B cell (primary cell): ENCODE measurements around the gene HCRTR2. TPM values are rescaled to one million over a fixed set of nuclear protein-coding genes. Genes with fewer than 3 reads are reported as not detected.

Experiments
- ATAC-seq: fragments of 200-7000 bp; cut with Tn5 transposase; one replicate; pipeline ENCODE4 v1.10.0; 2021; ENCODE audit warnings: low read depth, mild to moderate bottlenecking, moderate number of reproducible peaks, moderate library complexity
- CTCF ChIA-PET: fragments of 350-600 bp; sonication (Branson Sonifier 250); formaldehyde crosslinking; loops from one replicate; lab custom pipeline; 2021; ENCODE audit warnings: antibody characterized with exemption, inconsistent platforms; lab: Charles Lee
- POLR2A ChIA-PET: fragments of 350-600 bp; sonication (Branson Sonifier 250); formaldehyde crosslinking; loops from one replicate; lab custom pipeline; 2021; ENCODE audit warnings: antibody characterized with exemption; lab: Charles Lee
- DNase-seq: peaks from one replicate; pipeline ENCODE4 v3.0.0; 2013
- H2AFZ ChIP-seq: 2 replicates; pipeline ENCODE4 v1.6.1; 2012; ENCODE audit warnings: mild to moderate bottlenecking, low read depth, low read length; ENCODE audit not compliant: insufficient read depth, poor library complexity, severe bottlenecking
- H3K27ac ChIP-seq, 2 donors: 1 replicate in 1 of 2; 2 replicates in 1 of 2; pipeline ENCODE4 v1.5.1; 2012 to 2013; ENCODE audit warnings: low read length in 2 of 2, mild to moderate bottlenecking in 2 of 2, moderate library complexity in 1 of 2
- H3K27me3 ChIP-seq, 4 experiments: fragments of 200-600 bp in 1 of 4; sonication (generic) in 1 of 4; replicated peaks in 1 of 4; 1 replicate in 2 of 4; 2 replicates in 2 of 4; pipeline versions ENCODE4 v1.6.1 to v1.7.0; 2013 to 2016; ENCODE audit warnings: low read length in 3 of 4, mild to moderate bottlenecking in 2 of 4, mixed read lengths in 1 of 4, moderate library complexity in 1 of 4; ENCODE audit not compliant: insufficient read depth in 4 of 4, control insufficient read depth in 3 of 4; ENCODE audit errors: control extremely low read depth in 1 of 4
- H3K36me3 ChIP-seq, 2 experiments: replicated peaks in 1 of 2; 1 replicate in 1 of 2; 2 replicates in 1 of 2; pipeline versions ENCODE4 v1.6.1 to v1.7.1; 2013; ENCODE audit warnings: low read length in 1 of 2; ENCODE audit not compliant: insufficient read depth in 2 of 2, control insufficient read depth in 1 of 2; ENCODE audit errors: control extremely low read depth in 1 of 2, extremely low read depth in 1 of 2
- H3K4me1 ChIP-seq, 2 donors: fragments of 200-600 bp in 1 of 2; sonication (generic) in 1 of 2; 1 replicate in 1 of 2; 2 replicates in 1 of 2; pipeline versions ENCODE4 v1.5.1 to v1.6.1; 2013 to 2017; ENCODE audit warnings: low read length in 2 of 2; ENCODE audit not compliant: control insufficient read depth in 2 of 2, insufficient read depth in 2 of 2
- H3K4me2 ChIP-seq: replicated peaks from 2 replicates; pipeline ENCODE3; 2012; ENCODE audit warnings: mild to moderate bottlenecking, low read depth, low read length; ENCODE audit not compliant: poor library complexity, severe bottlenecking
- H3K4me3 ChIP-seq, 5 experiments: fragments of 200-600 bp in 1 of 5; sonication (generic) in 1 of 5; 1 replicate in 3 of 5; 2 replicates in 2 of 5; pipeline versions ENCODE4 v1.5.1 to v1.7.0; 2011 to 2016; ENCODE audit warnings: low read length in 4 of 5, mild to moderate bottlenecking in 4 of 5, low read depth in 2 of 5, control low read depth in 1 of 5, moderate library complexity in 1 of 5; ENCODE audit not compliant: insufficient read depth in 1 of 5; ENCODE audit errors: control extremely low read depth in 1 of 5, extremely low read depth in 1 of 5
- H3K79me2 ChIP-seq: fragments of 200-600 bp; sonication (generic); one replicate; pipeline ENCODE4 v1.6.0; 2016; ENCODE audit warnings: low read length; ENCODE audit not compliant: control insufficient read depth, insufficient read depth
- H3K9ac ChIP-seq: fragments of 200-600 bp; sonication (generic); 2 replicates; pipeline ENCODE4 v1.6.1; 2017; ENCODE audit warnings: mild to moderate bottlenecking, low read length, moderate library complexity
- H3K9me3 ChIP-seq, 3 donors: one replicate each; pipeline versions ENCODE4 v1.6.1 to v1.7.1; 2013; ENCODE audit warnings: low read length in 2 of 3; ENCODE audit not compliant: control insufficient read depth in 2 of 3, insufficient read depth in 1 of 3; ENCODE audit errors: control extremely low read depth in 1 of 3
- H4K20me1 ChIP-seq: 2 replicates; pipeline ENCODE4 v1.6.0; 2012; ENCODE audit warnings: mild to moderate bottlenecking, low read length; ENCODE audit not compliant: insufficient read depth, control insufficient read depth, poor library complexity, severe bottlenecking
- H3K27ac Mint-ChIP-seq: one replicate; pipeline ENCODE4 v1.8.0; 2021; ENCODE audit warnings: mixed read lengths
- H3K27me3 Mint-ChIP-seq: one replicate; pipeline ENCODE4 v1.8.0; 2021; ENCODE audit warnings: mixed read lengths
- H3K4me1 Mint-ChIP-seq: one replicate; pipeline ENCODE4 v1.8.0; 2021; ENCODE audit warnings: mixed read lengths
- H3K4me3 Mint-ChIP-seq: one replicate; pipeline ENCODE4 v1.8.0; 2021; ENCODE audit warnings: mixed read lengths
- H3K9me3 Mint-ChIP-seq: one replicate; pipeline ENCODE4 v1.8.0; 2022; ENCODE audit warnings: mixed read lengths; ENCODE audit not compliant: insufficient read depth
- EZH2 ChIP-seq: IDR thresholded peaks from 2 replicates; pipeline ENCODE4 v1.6.1; 2012; ENCODE audit warnings: borderline replicate concordance, low read depth, mild to moderate bottlenecking, moderate library complexity, low read length; ENCODE audit not compliant: insufficient read depth, poor library complexity, severe bottlenecking
- WGBS: methylation state at CpG from one replicate; pipeline ENCODE4 v1.1.5; 2013; ENCODE audit warnings: missing lambda C conversion rate; ENCODE audit not compliant: insufficient coverage; 5-methylcytosine and 5-hydroxymethylcytosine counted together
- intact Hi-C: fragments of 100-400 bp; cut with micrococcal nuclease; formaldehyde crosslinking; loops from one replicate; pipeline ENCODE4 v1.10.0; 2022
- polyA plus RNA-seq: library from polyadenylated mRNA; depleted of rRNA; stranded (reverse); fragments of >200 nt; gene quantifications from 2 replicates; pipeline ENCODE4 v1.2.3, GENCODE V29; 2012
- total RNA-seq, 2 donors: library from RNA; stranded (reverse); fragments of 120-200 nt in 1 of 2; gene quantifications; 1 replicate in 1 of 2; 2 replicates in 1 of 2; pipeline versions ENCODE4 v1.2.3 to v1.2.4, GENCODE V29; 2013 to 2022
- TF ChIP-seq, protein P1 (sequence below): fragments of 200-600 bp; IDR thresholded peaks from one replicate; pipeline ENCODE4 v1.8.0; 2022; ENCODE audit warnings: antibody characterized with exemption, mild to moderate bottlenecking

Gene HCRTR2
- total and polyA plus RNA-seq, 2 donors (not counting 1 experiment from before 2014, with no cell fraction given) = not detected

DNA sequence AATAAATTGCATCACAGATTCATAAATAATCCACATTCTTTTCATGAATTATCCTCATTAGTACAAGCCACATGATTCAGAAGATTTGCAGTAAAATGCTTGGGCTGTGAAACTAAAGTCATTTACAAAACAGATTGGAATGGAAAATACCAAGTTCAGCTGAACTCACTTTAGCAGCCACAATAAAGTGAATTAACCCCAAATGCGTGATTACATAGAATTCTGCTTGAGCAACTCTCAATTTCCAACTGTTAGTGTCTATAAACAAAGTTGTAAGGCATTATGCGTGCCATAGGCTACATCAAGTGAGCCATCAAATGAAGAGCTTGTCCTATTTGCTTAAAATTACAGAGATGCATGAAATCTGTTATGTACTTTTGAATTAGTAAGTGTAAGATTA is 92.6 kb downstream of the HCRTR2 start:
- ChIA-PET CTCF (no interaction called here), POLR2A (no interaction called here)
- DNase-seq (no peak), ATAC-seq (no peak)
- H3K9me3 Mint-ChIP-seq = no peaks in the 10 kb centered on the region
- H3K4me1 Mint-ChIP-seq = no peaks in the 10 kb centered on the region
- intact Hi-C loops = no loop called here
- no peak overlapping the region for H3K9ac ChIP-seq
- H3K27ac Mint-ChIP-seq = no peak overlapping the region
- H3K27me3 Mint-ChIP-seq = no peaks in the 10 kb centered on the region
- TF ChIP-seq EZH2 = no peak
- TF ChIP-seq, protein P1, sequence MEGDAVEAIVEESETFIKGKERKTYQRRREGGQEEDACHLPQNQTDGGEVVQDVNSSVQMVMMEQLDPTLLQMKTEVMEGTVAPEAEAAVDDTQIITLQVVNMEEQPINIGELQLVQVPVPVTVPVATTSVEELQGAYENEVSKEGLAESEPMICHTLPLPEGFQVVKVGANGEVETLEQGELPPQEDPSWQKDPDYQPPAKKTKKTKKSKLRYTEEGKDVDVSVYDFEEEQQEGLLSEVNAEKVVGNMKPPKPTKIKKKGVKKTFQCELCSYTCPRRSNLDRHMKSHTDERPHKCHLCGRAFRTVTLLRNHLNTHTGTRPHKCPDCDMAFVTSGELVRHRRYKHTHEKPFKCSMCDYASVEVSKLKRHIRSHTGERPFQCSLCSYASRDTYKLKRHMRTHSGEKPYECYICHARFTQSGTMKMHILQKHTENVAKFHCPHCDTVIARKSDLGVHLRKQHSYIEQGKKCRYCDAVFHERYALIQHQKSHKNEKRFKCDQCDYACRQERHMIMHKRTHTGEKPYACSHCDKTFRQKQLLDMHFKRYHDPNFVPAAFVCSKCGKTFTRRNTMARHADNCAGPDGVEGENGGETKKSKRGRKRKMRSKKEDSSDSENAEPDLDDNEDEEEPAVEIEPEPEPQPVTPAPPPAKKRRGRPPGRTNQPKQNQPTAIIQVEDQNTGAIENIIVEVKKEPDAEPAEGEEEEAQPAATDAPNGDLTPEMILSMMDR = no peak
- H3K79me2 ChIP-seq = no peaks in the 10 kb centered on the region
- H3K27ac ChIP-seq = no peak overlapping the region
- H3K4me3 ChIP-seq = no peak overlapping the region
- no peaks in the 10 kb centered on the region for H3K9me3 ChIP-seq
- H4K20me1 ChIP-seq = no peaks in the 10 kb centered on the region
- H3K4me1 ChIP-seq = no peaks in the 10 kb centered on the region
- H3K36me3 ChIP-seq = no peaks in the 10 kb centered on the region
- no peak overlapping the region for H3K4me2 ChIP-seq
- 100% methylated on average over 1 of the region's 2 CpGs for WGBS
- no peaks in the 10 kb centered on the region for H3K27me3 ChIP-seq
- no peak overlapping the region for H3K4me3 Mint-ChIP-seq
- H2AFZ ChIP-seq = no peak overlapping the region

DNA sequence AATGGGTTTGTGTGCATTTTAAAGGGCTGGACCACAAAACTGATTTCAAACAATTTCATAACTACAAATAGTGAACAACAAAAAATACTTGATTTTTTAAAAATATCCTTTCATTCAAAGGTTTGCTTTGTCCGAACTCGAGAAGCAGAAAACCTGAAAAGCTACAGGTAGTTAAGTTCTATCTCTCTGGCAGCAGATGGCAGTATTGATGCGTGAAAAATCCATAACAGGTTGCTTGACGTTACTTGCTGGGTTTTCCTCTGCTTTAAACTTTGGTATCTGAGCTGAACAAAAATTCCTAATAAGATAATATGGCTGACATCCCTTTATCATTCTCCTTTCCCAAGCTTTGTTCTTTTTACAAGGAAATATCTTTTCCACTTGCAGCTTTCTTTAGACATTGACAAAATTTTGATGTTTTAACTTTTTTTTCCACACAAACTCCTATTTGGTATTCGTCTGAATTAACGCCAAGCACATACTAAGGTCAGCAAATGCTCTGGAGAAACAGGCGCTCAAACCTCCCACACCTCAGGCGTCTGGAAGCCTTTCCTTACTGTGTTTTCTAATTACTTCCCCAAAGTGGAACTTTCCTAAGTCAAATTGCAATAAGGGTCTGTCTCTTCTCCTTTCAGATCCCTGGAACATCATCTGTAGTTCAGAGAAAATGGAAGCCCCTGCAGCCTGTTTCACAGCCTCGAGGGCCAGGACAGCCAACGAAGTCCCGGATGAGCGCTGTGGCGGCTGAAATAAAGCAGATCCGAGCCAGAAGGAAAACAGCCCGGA is 102.6 kb downstream of the HCRTR2 start:
- H3K36me3 ChIP-seq = no peaks in the 10 kb centered on the region
- H3K27me3 ChIP-seq = no peaks in the 10 kb centered on the region
- ChIA-PET CTCF (no interaction called here), POLR2A (no interaction called here)
- H3K4me3 ChIP-seq = no peak overlapping the region
- H3K4me2 ChIP-seq = no peak overlapping the region
- no peak overlapping the region for H3K9ac ChIP-seq
- Mint-ChIP-seq H3K27ac (no peak overlapping the region), H3K4me3 (no peak overlapping the region), H3K9me3 (no peaks in the 10 kb centered on the region), H3K4me1 (no peaks in the 10 kb centered on the region), H3K27me3 (no peaks in the 10 kb centered on the region)
- DNase-seq (no peak), ATAC-seq (no peak)
- H4K20me1 ChIP-seq = no peaks in the 10 kb centered on the region
- 47% methylated on average over 7 of the region's 15 CpGs for WGBS
- intact Hi-C loops = no loop called here
- H3K4me1 ChIP-seq = no peaks in the 10 kb centered on the region
- no peaks in the 10 kb centered on the region for H3K79me2 ChIP-seq
- H2AFZ ChIP-seq = no peak overlapping the region
- TF ChIP-seq EZH2 = no peak
- TF ChIP-seq, protein P1 = peak; percentile 12
- no peaks in the 10 kb centered on the region for H3K9me3 ChIP-seq
- no peak overlapping the region for H3K27ac ChIP-seq
